ENCODE data around the gene ADSS2. TPM values are rescaled to one million over a fixed set of nuclear protein-coding genes. Genes with fewer than 3 reads are reported as not detected.
"Not testable (repeated sequence)": the region's sequence is repeated elsewhere in the genome, so short reads cannot be mapped to it uniquely, and the experiment has no call there.

The ADSS2 gene
- total RNA-seq, 1 experiment from 2014 or later, result 90.2 TPM

- Histone ChIP-seq H3K9me3 (no peaks in the 10 kb centered on the region), H3K27me3 (no peaks in the 10 kb centered on the region), H3K4me3 (no peak overlapping the region), H3K36me3 (no peaks in the 10 kb centered on the region)
- DNase-seq, result no peak
Observed at GRCh38 chr1:244387415-244387814, 64.3 kb downstream of the ADSS2 start.

- H3K27me3 ChIP-seq, result no peaks in the 10 kb centered on the region
- no peaks in the 10 kb centered on the region for H3K36me3 ChIP-seq
- DNase-seq, result no peak
- H3K4me3 ChIP-seq, result no peak overlapping the region
- H3K9me3 ChIP-seq, result no peaks in the 10 kb centered on the region
Observed at GRCh38 chr1:244386595-244386994, 65.1 kb downstream of the ADSS2 start.

GRCh38 chr1:244384066-244384465, 67.6 kb downstream of the ADSS2 start:
- Histone ChIP-seq H3K9me3 (no peaks in the 10 kb centered on the region), H3K27me3 (no peaks in the 10 kb centered on the region), H3K4me3 (no peak overlapping the region), H3K36me3 (no peaks in the 10 kb centered on the region)
- DNase-seq, result peak; percentile 21

- Histone ChIP-seq H3K27me3 (no peaks in the 10 kb centered on the region), H3K9me3 (no peaks in the 10 kb centered on the region), H3K36me3 (no peaks in the 10 kb centered on the region), H3K4me3 (no peak overlapping the region)
- DNase-seq, result no peak
Observed at GRCh38 chr1:244383278-244383884, 68.3 kb downstream of the ADSS2 start.

GRCh38 chr1:244381878-244382565, 69.7 kb downstream of the ADSS2 start:
- no peaks in the 10 kb centered on the region for H3K9me3 ChIP-seq
- no peaks in the 10 kb centered on the region for H3K36me3 ChIP-seq
- DNase-seq, result peak; percentile 45
- no peaks in the 10 kb centered on the region for H3K27me3 ChIP-seq
- H3K4me3 ChIP-seq, result no peak overlapping the region

GRCh38 chr1:244376126-244376525, 75.6 kb downstream of the ADSS2 start:
- DNase-seq, result no peak
- no peaks in the 10 kb centered on the region for H3K36me3 ChIP-seq
- no peaks in the 10 kb centered on the region for H3K9me3 ChIP-seq
- H3K4me3 ChIP-seq, result no peak overlapping the region
- no peaks in the 10 kb centered on the region for H3K27me3 ChIP-seq

- Histone ChIP-seq H3K27me3 (no peaks in the 10 kb centered on the region), H3K4me3 (no peak overlapping the region), H3K36me3 (no peaks in the 10 kb centered on the region), H3K9me3 (no peaks in the 10 kb centered on the region)
- DNase-seq, result no peak
Observed at GRCh38 chr1:244375051-244375450, 76.7 kb downstream of the ADSS2 start.

- not testable (repeated sequence) for H3K9me3 ChIP-seq, H3K36me3 ChIP-seq, DNase-seq, H3K4me3 ChIP-seq, H3K27me3 ChIP-seq
Observed at GRCh38 chr1:244374484-244374883, 77.2 kb downstream of the ADSS2 start.

- no peaks in the 10 kb centered on the region for H3K36me3 ChIP-seq
- no peak overlapping the region for H3K4me3 ChIP-seq
- no peaks in the 10 kb centered on the region for H3K27me3 ChIP-seq
- no peaks in the 10 kb centered on the region for H3K9me3 ChIP-seq
- no peak for DNase-seq
Observed at GRCh38 chr1:244371242-244372141, 80.2 kb downstream of the ADSS2 start.

GRCh38 chr1:244370060-244370637, 81.6 kb downstream of the ADSS2 start:
- no peaks in the 10 kb centered on the region for H3K9me3 ChIP-seq
- no peaks in the 10 kb centered on the region for H3K36me3 ChIP-seq
- no peaks in the 10 kb centered on the region for H3K27me3 ChIP-seq
- no peak for DNase-seq
- no peak overlapping the region for H3K4me3 ChIP-seq

- Histone ChIP-seq H3K27me3 (no peaks in the 10 kb centered on the region), H3K4me3 (no peak overlapping the region), H3K9me3 (no peaks in the 10 kb centered on the region), H3K36me3 (no peaks in the 10 kb centered on the region)
- DNase-seq, result no peak
Observed at GRCh38 chr1:244369256-244370057, 82.3 kb downstream of the ADSS2 start.

- H3K9me3 ChIP-seq, result no peaks in the 10 kb centered on the region
- H3K36me3 ChIP-seq, result no peaks in the 10 kb centered on the region
- H3K4me3 ChIP-seq, result no peak overlapping the region
- H3K27me3 ChIP-seq, result no peaks in the 10 kb centered on the region
- DNase-seq, result no peak
Observed at GRCh38 chr1:244368279-244368678, 83.4 kb downstream of the ADSS2 start.

GRCh38 chr1:244367399-244368114, 84.2 kb downstream of the ADSS2 start:
- Histone ChIP-seq H3K36me3 (no peaks in the 10 kb centered on the region), H3K4me3 (no peak overlapping the region), H3K27me3 (no peaks in the 10 kb centered on the region), H3K9me3 (no peaks in the 10 kb centered on the region)
- DNase-seq, result no peak

GRCh38 chr1:244365809-244366208, 85.9 kb downstream of the ADSS2 start:
- Histone ChIP-seq H3K9me3 (no peaks in the 10 kb centered on the region), H3K4me3 (no peak overlapping the region), H3K27me3 (no peaks in the 10 kb centered on the region), H3K36me3 (no peaks in the 10 kb centered on the region)
- DNase-seq, result no peak

GRCh38 chr1:244365262-244365661, 86.4 kb downstream of the ADSS2 start:
- not testable (repeated sequence) for H3K4me3 ChIP-seq, H3K9me3 ChIP-seq, H3K27me3 ChIP-seq, H3K36me3 ChIP-seq, DNase-seq

- H3K4me3 ChIP-seq, result no peak overlapping the region
- H3K36me3 ChIP-seq, result no peaks in the 10 kb centered on the region
- no peaks in the 10 kb centered on the region for H3K27me3 ChIP-seq
- H3K9me3 ChIP-seq, result no peaks in the 10 kb centered on the region
- DNase-seq, result no peak
Observed at GRCh38 chr1:244362476-244362875, 89.2 kb downstream of the ADSS2 start.

All from MG63 (cell line).